Measurements from ENCODE around the gene CALCB. TPM values are rescaled to one million over a fixed set of nuclear protein-coding genes. Genes with fewer than 3 reads are reported as not detected.

CALCB gene
- total RNA-seq, 1 donor from 2014 or later, result not detected

DNA sequence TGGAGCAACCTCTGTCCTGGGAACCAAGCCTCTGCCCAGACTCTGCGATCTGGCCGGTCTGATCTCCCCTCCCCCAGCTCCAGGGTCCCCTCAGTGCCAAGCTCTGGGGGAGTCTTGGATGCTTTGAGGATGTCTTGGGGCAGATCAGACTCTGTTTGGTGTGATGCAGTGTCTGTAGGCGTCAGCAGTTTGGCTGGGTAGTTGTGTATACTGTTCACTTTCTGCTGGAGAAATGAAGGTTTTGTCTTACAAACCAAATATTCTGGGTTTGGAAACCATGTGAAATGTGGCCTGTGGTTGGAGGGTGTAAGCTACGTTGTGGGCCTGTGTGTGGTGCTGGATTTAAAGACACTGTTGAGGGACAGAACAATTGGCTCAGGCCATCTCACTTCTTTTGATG is 46.0 kb downstream of the CALCB start:
- no peak for DNase-seq
- H3K4me3 ChIP-seq, result no peak overlapping the region
- H3K9me3 ChIP-seq (replicated peaks), result no peaks in the 10 kb centered on the region
- peaks cover 46% of the 10 kb centered on the region for H3K27me3 ChIP-seq (ENCODE audit: low read depth)
- H3K36me3 ChIP-seq, result no peaks in the 10 kb centered on the region
- intact Hi-C loops (cut with micrococcal nuclease), result no loop called here
- peaks cover 13% of the 10 kb centered on the region for H3K4me1 ChIP-seq
- no peak overlapping the region for H3K27ac ChIP-seq (replicated peaks)
- TF ChIP-seq, protein P1, sequence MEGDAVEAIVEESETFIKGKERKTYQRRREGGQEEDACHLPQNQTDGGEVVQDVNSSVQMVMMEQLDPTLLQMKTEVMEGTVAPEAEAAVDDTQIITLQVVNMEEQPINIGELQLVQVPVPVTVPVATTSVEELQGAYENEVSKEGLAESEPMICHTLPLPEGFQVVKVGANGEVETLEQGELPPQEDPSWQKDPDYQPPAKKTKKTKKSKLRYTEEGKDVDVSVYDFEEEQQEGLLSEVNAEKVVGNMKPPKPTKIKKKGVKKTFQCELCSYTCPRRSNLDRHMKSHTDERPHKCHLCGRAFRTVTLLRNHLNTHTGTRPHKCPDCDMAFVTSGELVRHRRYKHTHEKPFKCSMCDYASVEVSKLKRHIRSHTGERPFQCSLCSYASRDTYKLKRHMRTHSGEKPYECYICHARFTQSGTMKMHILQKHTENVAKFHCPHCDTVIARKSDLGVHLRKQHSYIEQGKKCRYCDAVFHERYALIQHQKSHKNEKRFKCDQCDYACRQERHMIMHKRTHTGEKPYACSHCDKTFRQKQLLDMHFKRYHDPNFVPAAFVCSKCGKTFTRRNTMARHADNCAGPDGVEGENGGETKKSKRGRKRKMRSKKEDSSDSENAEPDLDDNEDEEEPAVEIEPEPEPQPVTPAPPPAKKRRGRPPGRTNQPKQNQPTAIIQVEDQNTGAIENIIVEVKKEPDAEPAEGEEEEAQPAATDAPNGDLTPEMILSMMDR (IDR thresholded peaks at IDR 0.05; ENCODE audit: borderline replicate concordance), result no peak

DNA sequence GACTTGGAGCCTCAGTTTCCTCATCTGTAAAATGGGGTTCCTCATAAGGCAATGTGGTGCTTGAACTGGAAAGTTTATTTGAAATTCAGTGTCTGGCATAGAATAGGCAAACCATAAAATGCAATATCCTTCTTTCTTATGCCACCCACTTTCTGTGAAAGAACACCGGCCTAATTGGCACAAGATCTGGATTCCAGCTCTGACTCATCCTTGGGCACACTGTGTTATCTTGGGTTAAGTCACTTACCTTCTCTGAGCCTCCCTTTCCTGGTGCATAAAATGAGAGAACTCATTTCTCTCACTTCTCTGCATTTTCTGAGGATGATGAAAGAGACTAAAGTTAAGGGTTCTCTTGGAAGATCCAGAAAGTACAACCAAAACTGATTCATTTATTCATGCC is 46.4 kb downstream of the CALCB start:
- no peaks in the 10 kb centered on the region for H3K9me3 ChIP-seq (replicated peaks)
- no peak overlapping the region for H3K27ac ChIP-seq (replicated peaks)
- H3K36me3 ChIP-seq, result no peaks in the 10 kb centered on the region
- TF ChIP-seq, protein P1 (IDR thresholded peaks at IDR 0.05; ENCODE audit: borderline replicate concordance), result no peak
- peaks cover 8% of the 10 kb centered on the region for H3K4me1 ChIP-seq
- intact Hi-C loops (cut with micrococcal nuclease), result no loop called here
- H3K4me3 ChIP-seq, result no peak overlapping the region
- H3K27me3 ChIP-seq (ENCODE audit: low read depth), result peaks cover 41% of the 10 kb centered on the region
- DNase-seq, result no peak

DNA sequence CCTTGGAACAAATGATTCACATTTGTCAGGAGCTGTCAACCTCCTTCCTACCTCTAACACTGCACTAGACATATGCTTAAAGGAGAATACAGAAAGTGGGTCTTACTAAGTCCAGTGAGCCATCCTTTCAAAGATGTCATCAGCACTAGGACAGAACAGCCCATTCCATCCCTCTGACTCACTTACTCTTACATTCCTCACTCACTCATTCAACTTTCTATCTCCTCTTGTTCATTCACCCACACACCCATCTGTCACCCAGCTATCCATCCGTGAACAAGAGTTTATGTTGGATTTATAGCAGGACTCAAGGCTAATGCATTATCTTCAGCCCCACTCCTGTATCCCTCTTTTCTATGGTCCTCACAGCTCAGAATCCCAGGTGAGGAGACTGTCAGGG is 50.5 kb downstream of the CALCB start:
- no peaks in the 10 kb centered on the region for H3K36me3 ChIP-seq
- H3K4me3 ChIP-seq, result no peak overlapping the region
- H3K27me3 ChIP-seq (ENCODE audit: low read depth), result peaks cover 6% of the 10 kb centered on the region
- H3K27ac ChIP-seq (replicated peaks), result no peak overlapping the region
- peaks cover 4% of the 10 kb centered on the region for H3K4me1 ChIP-seq
- intact Hi-C loops (cut with micrococcal nuclease), result no loop called here
- no peaks in the 10 kb centered on the region for H3K9me3 ChIP-seq (replicated peaks)
- no peak for DNase-seq
- TF ChIP-seq, protein P1 (IDR thresholded peaks at IDR 0.05; ENCODE audit: borderline replicate concordance), result no peak

DNA sequence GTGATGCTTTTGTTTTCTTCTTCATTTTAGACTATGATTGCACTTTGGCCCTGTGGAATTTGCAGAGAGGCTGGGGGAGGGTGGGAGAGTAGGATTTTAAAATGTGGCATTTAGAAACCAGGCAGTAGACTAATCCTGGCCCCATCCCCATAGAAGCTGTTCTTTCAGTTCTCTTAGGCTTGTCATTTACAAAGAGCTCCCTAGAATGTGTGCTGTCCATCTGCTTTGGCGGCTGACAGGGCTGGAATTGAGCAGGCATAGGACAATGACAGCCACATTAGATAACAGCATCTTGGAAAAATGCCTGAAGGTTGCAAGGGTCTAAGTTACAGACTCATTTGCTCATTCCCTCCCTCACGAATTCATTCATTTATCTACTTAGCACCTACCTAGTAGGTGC is 51.1 kb downstream of the CALCB start:
- H3K27me3 ChIP-seq (ENCODE audit: low read depth), result no peaks in the 10 kb centered on the region
- H3K36me3 ChIP-seq, result no peaks in the 10 kb centered on the region
- no peaks in the 10 kb centered on the region for H3K9me3 ChIP-seq (replicated peaks)
- no peak overlapping the region for H3K4me3 ChIP-seq
- H3K4me1 ChIP-seq, result peaks cover 4% of the 10 kb centered on the region
- intact Hi-C loops (cut with micrococcal nuclease), result no loop called here
- no peak for DNase-seq
- TF ChIP-seq, protein P1 (IDR thresholded peaks at IDR 0.05; ENCODE audit: borderline replicate concordance), result no peak
- no peak overlapping the region for H3K27ac ChIP-seq (replicated peaks)

DNA sequence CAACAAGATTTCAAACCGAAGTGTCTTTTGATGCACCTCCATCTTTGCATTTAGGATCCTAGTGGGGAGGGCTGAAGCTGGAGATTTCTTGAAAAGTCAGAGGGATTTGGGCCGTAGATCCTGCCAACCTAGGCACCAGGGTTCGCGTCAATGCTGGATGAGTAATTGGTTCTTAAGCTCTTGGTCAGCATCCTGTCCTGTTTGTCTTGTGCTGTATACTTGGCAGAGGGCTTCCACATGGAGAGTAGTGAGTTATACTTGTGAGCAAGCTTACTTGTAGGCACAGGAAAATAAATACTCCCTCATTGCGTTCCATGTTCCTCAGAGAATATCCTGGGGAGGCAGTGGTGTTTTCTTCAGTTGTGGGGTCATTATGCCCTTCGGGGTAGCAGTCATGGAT is 53.9 kb downstream of the CALCB start:
- no peak for DNase-seq
- TF ChIP-seq, protein P1 (IDR thresholded peaks at IDR 0.05; ENCODE audit: borderline replicate concordance), result no peak

More for the DNA sequence above, 53.9 kb downstream of the CALCB start:
- no peaks in the 10 kb centered on the region for H3K36me3 ChIP-seq
- no peaks in the 10 kb centered on the region for H3K27me3 ChIP-seq (ENCODE audit: low read depth)
- H3K4me3 ChIP-seq, result no peak overlapping the region
- no peak overlapping the region for H3K27ac ChIP-seq (replicated peaks)
- H3K4me1 ChIP-seq, result no peaks in the 10 kb centered on the region
- intact Hi-C loops (cut with micrococcal nuclease), result no loop called here
- no peaks in the 10 kb centered on the region for H3K9me3 ChIP-seq (replicated peaks)

Other genes starting within 250 kb of the CALCB start
- gene CYP2R1, start 181.4 kb upstream of the CALCB start, total RNA-seq, result 7.7 TPM
- not detected for gene CALCA, start 101.2 kb upstream of the CALCB start, total RNA-seq
- 0.25 TPM for gene INSC, start 41.3 kb downstream of the CALCB start, total RNA-seq